Activated T-helper 1 cell treated with anti-CD3 and anti-CD28 coated beads, Interleukin-12 subunit alpha, Interleukin-12 subunit beta, Interleukin-2, Interleukin-4 antibody, amounts not matched to agents 30 ng/mL and 10 ng/mL and 1 ng/mL, durations not matched to agents 14 hours and 24 hours and 36 hours (primary cell): Measurements from ENCODE around the gene FOXP1. TPM values are rescaled to one million over a fixed set of nuclear protein-coding genes. Genes with fewer than 3 reads are reported as not detected.
A peak's percentile ranks its signal among the peaks of the same experiment; 100 is the strongest.

Experiments
- DNase-seq: peaks from one replicate; pipeline ENCODE4 v3.0.0; 2021; ENCODE audit warnings: low spot score
- H3K27ac Mint-ChIP-seq: one replicate; pipeline ENCODE4 v1.8.0; 2021; ENCODE audit warnings: mild to moderate bottlenecking, mixed read lengths
- H3K27me3 Mint-ChIP-seq: one replicate; pipeline ENCODE4 v1.8.0; 2022; ENCODE audit warnings: mild to moderate bottlenecking, moderate library complexity, mixed read lengths; ENCODE audit not compliant: insufficient read depth
- H3K36me3 Mint-ChIP-seq: one replicate; pipeline ENCODE4 v1.8.0; 2021; ENCODE audit warnings: low read depth, mixed read lengths
- H3K4me1 Mint-ChIP-seq: one replicate; pipeline ENCODE4 v1.8.0; 2021; ENCODE audit warnings: low read depth, mixed read lengths
- H3K4me3 Mint-ChIP-seq: one replicate; pipeline ENCODE4 v1.8.0; 2021; ENCODE audit warnings: mild to moderate bottlenecking, moderate library complexity, mixed read lengths
- H3K9me3 Mint-ChIP-seq: one replicate; pipeline ENCODE4 v1.8.0; 2021; ENCODE audit warnings: mixed read lengths
- intact Hi-C: fragments of 100-400 bp; cut with micrococcal nuclease; formaldehyde crosslinking; loops from one replicate; pipeline ENCODE4 v1.15.1; 2024
- total RNA-seq: library from RNA; stranded (reverse); gene quantifications from 2 replicates; pipeline ENCODE4 v1.2.3, GENCODE V29; 2022

Gene FOXP1
- total RNA-seq, 1 donor from 2014 or later, result 97.6 TPM

DNA sequence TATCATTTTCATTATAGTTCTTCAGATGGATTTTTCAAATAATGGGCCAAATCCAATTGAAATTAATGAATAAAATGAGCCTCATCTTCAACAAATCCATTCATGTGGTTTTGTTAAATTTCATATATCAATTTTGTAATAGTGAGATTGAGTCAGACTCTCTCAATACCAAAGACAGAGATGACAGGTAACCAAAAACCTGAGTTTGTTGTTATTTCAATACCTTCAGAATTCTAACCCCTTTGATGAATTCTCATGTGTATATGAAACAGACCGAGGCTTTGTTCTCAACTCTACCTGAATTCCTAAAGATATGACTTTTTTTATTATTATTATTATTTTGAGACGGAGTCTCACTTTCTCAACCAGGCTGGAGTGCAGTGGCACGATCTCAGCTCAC, 92.8 kb downstream of the FOXP1 start:
- DNase-seq, result no peak
- H3K9me3 Mint-ChIP-seq, result peaks cover 18% of the 10 kb centered on the region
- H3K27ac Mint-ChIP-seq, result no peak overlapping the region
- intact Hi-C loops, result loop anchor here (5.0 kb wide), 3 partner anchors 133 to 478 kb away; no protein-coding TSS in a partner anchor
- H3K27me3 Mint-ChIP-seq, result peaks cover 10% of the 10 kb centered on the region
- H3K4me1 Mint-ChIP-seq, result peaks cover 76% of the 10 kb centered on the region
- H3K4me3 Mint-ChIP-seq, result no peak overlapping the region
- H3K36me3 Mint-ChIP-seq, result peaks cover 17% of the 10 kb centered on the region

GRCh38 chr3:71489315-71489761, 94.2 kb downstream of the FOXP1 start:
- Mint-ChIP-seq H3K4me3 (peak overlapping the region; percentile 42), H3K27ac (no peak overlapping the region), H3K36me3 (peaks cover 17% of the 10 kb centered on the region), H3K27me3 (peaks cover 13% of the 10 kb centered on the region), H3K4me1 (peaks cover 65% of the 10 kb centered on the region), H3K9me3 (peaks cover 18% of the 10 kb centered on the region)
- intact Hi-C loops, result no loop called here
- no peak for DNase-seq

DNA sequence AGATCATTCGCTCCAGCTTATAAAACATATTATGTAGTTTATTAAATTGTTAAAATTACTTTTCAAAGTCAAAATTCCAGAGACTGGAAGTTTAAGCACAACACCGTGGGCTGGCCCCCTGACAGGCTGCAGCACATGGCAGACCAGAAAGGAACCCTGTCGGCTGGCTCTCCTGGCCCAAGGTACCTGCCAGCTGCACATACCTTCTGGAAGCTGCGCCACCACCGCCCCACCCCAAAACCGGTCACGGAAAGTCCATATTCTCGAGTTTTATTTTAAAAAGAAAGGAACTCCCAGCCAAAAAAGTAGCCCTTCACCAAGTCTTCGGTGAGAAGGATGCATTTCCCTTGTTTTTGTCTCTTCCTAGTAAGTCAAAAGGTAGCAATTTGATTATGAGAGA, 94.6 kb downstream of the FOXP1 start:
- Mint-ChIP-seq H3K27ac (no peak overlapping the region), H3K9me3 (peaks cover 18% of the 10 kb centered on the region), H3K4me1 (peaks cover 61% of the 10 kb centered on the region), H3K27me3 (peaks cover 13% of the 10 kb centered on the region), H3K36me3 (peaks cover 17% of the 10 kb centered on the region), H3K4me3 (no peak overlapping the region)
- no peak for DNase-seq
- intact Hi-C loops, result no loop called here

- Mint-ChIP-seq H3K27ac (no peak overlapping the region), H3K4me3 (no peak overlapping the region), H3K9me3 (peaks cover 18% of the 10 kb centered on the region), H3K36me3 (peaks cover 17% of the 10 kb centered on the region), H3K4me1 (peaks cover 58% of the 10 kb centered on the region), H3K27me3 (peaks cover 13% of the 10 kb centered on the region)
- intact Hi-C loops, result no loop called here
- no peak for DNase-seq
These were observed 95.1 kb downstream of the FOXP1 start for GRCh38 chr3:71488391-71488809.

- peaks cover 12% of the 10 kb centered on the region for H3K36me3 Mint-ChIP-seq
- H3K9me3 Mint-ChIP-seq, result peaks cover 14% of the 10 kb centered on the region
- intact Hi-C loops, result no loop called here
- peaks cover 13% of the 10 kb centered on the region for H3K27me3 Mint-ChIP-seq
- H3K4me1 Mint-ChIP-seq, result peaks cover 54% of the 10 kb centered on the region
- H3K4me3 Mint-ChIP-seq, result no peak overlapping the region
- no peak for DNase-seq
- no peak overlapping the region for H3K27ac Mint-ChIP-seq
These were observed 96.1 kb downstream of the FOXP1 start for GRCh38 chr3:71487418-71487817.

- intact Hi-C loops, result no loop called here
- peaks cover 12% of the 10 kb centered on the region for H3K9me3 Mint-ChIP-seq
- no peak overlapping the region for H3K27ac Mint-ChIP-seq
- H3K4me3 Mint-ChIP-seq, result peak overlapping the region; percentile 45
- H3K36me3 Mint-ChIP-seq, result peaks cover 11% of the 10 kb centered on the region
- H3K27me3 Mint-ChIP-seq, result peaks cover 13% of the 10 kb centered on the region
- peak; percentile 11 for DNase-seq
- H3K4me1 Mint-ChIP-seq, result peaks cover 53% of the 10 kb centered on the region
These were observed 96.7 kb downstream of the FOXP1 start for GRCh38 chr3:71486831-71487230.

DNA sequence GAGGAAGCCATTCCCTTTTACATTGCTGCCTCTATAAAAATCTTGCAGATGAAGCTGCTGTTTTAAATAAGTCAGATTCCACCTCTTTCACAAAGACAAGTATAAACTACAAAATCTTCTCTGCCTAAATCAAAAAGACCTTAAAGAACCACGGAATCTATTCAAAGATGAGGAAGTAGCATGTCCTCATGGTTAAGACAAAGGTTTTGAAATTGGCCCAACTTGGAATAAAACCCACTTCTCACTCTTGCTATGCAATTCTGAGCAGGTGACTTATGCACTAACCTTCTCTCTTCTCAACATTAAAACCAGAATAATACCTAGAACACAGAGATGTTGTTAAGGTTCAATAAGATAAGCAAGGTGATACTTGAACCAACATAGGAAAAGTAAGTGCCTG, 97.6 kb downstream of the FOXP1 start:
- Mint-ChIP-seq H3K27ac (no peak overlapping the region), H3K36me3 (peaks cover 4% of the 10 kb centered on the region), H3K4me1 (peaks cover 53% of the 10 kb centered on the region), H3K4me3 (no peak overlapping the region), H3K27me3 (peaks cover 10% of the 10 kb centered on the region), H3K9me3 (peaks cover 5% of the 10 kb centered on the region)
- no peak for DNase-seq
- intact Hi-C loops, result no loop called here

GRCh38 chr3:71484452-71484851, 99.1 kb downstream of the FOXP1 start:
- H3K36me3 Mint-ChIP-seq, result peaks cover 2% of the 10 kb centered on the region

GRCh38 chr3:71484047-71484446, 99.5 kb downstream of the FOXP1 start:
- Mint-ChIP-seq H3K4me3 (no peak overlapping the region), H3K36me3 (peaks cover 2% of the 10 kb centered on the region), H3K9me3 (no peaks in the 10 kb centered on the region), H3K27ac (no peak overlapping the region), H3K27me3 (peaks cover 7% of the 10 kb centered on the region), H3K4me1 (peaks cover 43% of the 10 kb centered on the region)
- no peak for DNase-seq
- intact Hi-C loops, result no loop called here

More at GRCh38 chr3:71484452-71484851, 99.1 kb downstream of the FOXP1 start:
- Mint-ChIP-seq H3K27ac (no peak overlapping the region), H3K4me1 (peaks cover 47% of the 10 kb centered on the region), H3K4me3 (no peak overlapping the region), H3K27me3 (peaks cover 7% of the 10 kb centered on the region), H3K9me3 (no peaks in the 10 kb centered on the region)
- intact Hi-C loops, result no loop called here
- DNase-seq, result no peak

DNA sequence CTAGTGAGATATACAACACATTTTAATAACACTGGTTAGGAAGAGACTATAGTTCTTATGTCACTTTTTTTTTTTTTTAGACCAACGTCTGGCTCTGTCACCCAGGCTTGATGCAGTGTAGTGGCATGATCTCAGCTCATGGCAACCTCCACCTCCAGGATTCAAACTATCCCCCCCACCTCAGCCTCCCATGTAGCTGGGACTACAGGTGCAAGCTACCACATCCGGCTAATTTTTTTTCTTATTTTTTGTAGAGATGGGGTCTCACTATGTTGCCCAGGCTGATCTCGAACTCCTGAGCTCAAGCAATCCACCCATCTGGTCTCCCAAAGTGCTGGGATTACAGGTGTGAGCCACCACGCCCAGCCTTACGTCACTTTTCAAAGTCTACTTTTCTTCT, 100.8 kb downstream of the FOXP1 start:
- Mint-ChIP-seq H3K27ac (no peak overlapping the region), H3K4me3 (no peak overlapping the region), H3K4me1 (peaks cover 43% of the 10 kb centered on the region), H3K9me3 (no peaks in the 10 kb centered on the region), H3K27me3 (peaks cover 10% of the 10 kb centered on the region), H3K36me3 (peaks cover 2% of the 10 kb centered on the region)
- intact Hi-C loops, result no loop called here
- DNase-seq, result no peak

DNA sequence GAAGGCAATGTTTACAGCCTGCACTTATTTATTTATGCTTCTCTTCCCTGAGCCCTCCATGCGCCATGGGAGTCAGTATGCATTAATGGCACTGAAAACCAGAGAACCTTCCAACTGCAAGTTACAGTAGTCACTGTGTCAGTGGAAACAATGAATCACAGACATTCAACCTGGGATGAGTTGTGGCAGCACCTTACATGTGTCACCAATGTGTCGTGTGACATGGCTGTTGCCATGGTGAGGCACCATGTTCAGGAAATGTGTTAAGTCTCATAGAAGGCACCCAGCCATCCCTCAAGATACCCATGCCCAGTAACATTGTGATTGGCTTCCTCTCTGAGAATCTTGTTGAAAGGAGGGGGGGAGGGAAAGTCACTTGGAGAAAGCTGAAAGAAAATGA, 105.0 kb downstream of the FOXP1 start:
- Mint-ChIP-seq H3K9me3 (peaks cover 6% of the 10 kb centered on the region), H3K4me3 (no peak overlapping the region), H3K27me3 (peaks cover 4% of the 10 kb centered on the region), H3K27ac (peak overlapping the region; percentile 58), H3K36me3 (peaks cover 3% of the 10 kb centered on the region), H3K4me1 (peaks cover 23% of the 10 kb centered on the region)
- intact Hi-C loops, result loop anchor here (1.0 to 2.0 kb wide), 3 partner anchors 18 to 56 kb away; no protein-coding TSS in a partner anchor
- no peak for DNase-seq

GRCh38 chr3:71476950-71477349, 106.6 kb downstream of the FOXP1 start:
- Mint-ChIP-seq H3K27me3 (peaks cover 4% of the 10 kb centered on the region), H3K4me1 (peaks cover 17% of the 10 kb centered on the region), H3K4me3 (no peak overlapping the region), H3K9me3 (peaks cover 14% of the 10 kb centered on the region), H3K36me3 (peaks cover 3% of the 10 kb centered on the region), H3K27ac (no peak overlapping the region)
- intact Hi-C loops, result no loop called here
- DNase-seq, result no peak

DNA sequence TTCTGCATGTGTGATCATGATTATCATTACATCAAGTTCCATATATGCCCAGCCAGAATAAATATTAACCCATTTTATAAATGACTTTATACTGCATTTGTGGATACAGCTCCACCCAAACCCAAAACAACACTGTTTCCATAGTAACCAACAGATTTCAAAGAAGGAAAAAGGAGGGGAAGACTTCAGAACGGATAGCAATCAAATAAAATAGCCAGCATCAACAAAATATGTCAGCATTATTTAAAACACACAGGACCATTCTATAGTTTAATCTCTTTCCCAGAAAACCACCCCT, 114.4 kb downstream of the FOXP1 start:
- Mint-ChIP-seq H3K36me3 (no peaks in the 10 kb centered on the region), H3K27me3 (no peaks in the 10 kb centered on the region), H3K9me3 (peaks cover 11% of the 10 kb centered on the region), H3K27ac (no peak overlapping the region), H3K4me1 (no peaks in the 10 kb centered on the region), H3K4me3 (no peak overlapping the region)
- no peak for DNase-seq
- intact Hi-C loops, result loop anchor here (1.0 kb wide), 1 partner anchor 12 kb away; no protein-coding TSS in a partner anchor
